Stimulated activated CD4-positive, alpha-beta T cell treated with anti-CD3 and anti-CD28 coated beads, TNF-alpha, amount 100 ng/mL, for 1 hour (primary cell): ENCODE measurements around the gene PLXDC2.

Experiments
- DNase-seq, 3 donors: peaks; one replicate each; pipeline ENCODE4 v3.0.0-alpha.2; 2020; ENCODE audit warnings: low read depth in 3 of 3, low spot score in 1 of 3

PLXDC2 gene

GRCh38 chr10:19935176-19935575, 118.9 kb downstream of the PLXDC2 start:
- DNase-seq, result no peak

GRCh38 chr10:19936289-19936688, 120.1 kb downstream of the PLXDC2 start:
- DNase-seq, result no peak

GRCh38 chr10:19937989-19938388, 121.8 kb downstream of the PLXDC2 start:
- no peak for DNase-seq

- no peak for DNase-seq
Observed at GRCh38 chr10:19941206-19941880, 125.1 kb downstream of the PLXDC2 start.

- no peak for DNase-seq
Observed at GRCh38 chr10:19944911-19945663, 128.9 kb downstream of the PLXDC2 start.

- no peak for DNase-seq
Observed at GRCh38 chr10:19946245-19946644, 130.0 kb downstream of the PLXDC2 start.

- DNase-seq, result no peak
Observed at GRCh38 chr10:19946791-19947190, 130.6 kb downstream of the PLXDC2 start.

- DNase-seq, result no peak
Observed at GRCh38 chr10:19947215-19947614, 131.0 kb downstream of the PLXDC2 start.

- no peak for DNase-seq
Observed at GRCh38 chr10:19947656-19948055, 131.4 kb downstream of the PLXDC2 start.

- DNase-seq, result no peak
Observed at GRCh38 chr10:19952224-19953010, 136.2 kb downstream of the PLXDC2 start.

- DNase-seq, result no peak
Observed at GRCh38 chr10:19954601-19955000, 138.4 kb downstream of the PLXDC2 start.

GRCh38 chr10:19956516-19957032, 140.3 kb downstream of the PLXDC2 start:
- DNase-seq, result no peak

GRCh38 chr10:19958787-19959186, 142.6 kb downstream of the PLXDC2 start:
- no peak for DNase-seq

- no peak for DNase-seq
Observed at GRCh38 chr10:19961076-19962053, 145.1 kb downstream of the PLXDC2 start.

- no peak for DNase-seq
Observed at GRCh38 chr10:19964625-19965024, 148.4 kb downstream of the PLXDC2 start.

GRCh38 chr10:19966751-19967150, 150.5 kb downstream of the PLXDC2 start:
- no peak for DNase-seq

- no peak for DNase-seq
Observed at GRCh38 chr10:19967981-19968380, 151.7 kb downstream of the PLXDC2 start.

GRCh38 chr10:19968745-19969144, 152.5 kb downstream of the PLXDC2 start:
- no peak for DNase-seq

GRCh38 chr10:19970256-19970655, 154.0 kb downstream of the PLXDC2 start:
- no peak for DNase-seq

GRCh38 chr10:19970717-19971116, 154.5 kb downstream of the PLXDC2 start:
- no peak for DNase-seq
